GM23338 (cell line): Measurements from ENCODE around the gene MADCAM1.

Source experiments
- CREB1 ChIP-seq: fragments of 250-450 bp; sonication (Bioruptor Pico); IDR thresholded peaks from 2 replicates; pipeline ENCODE4 v1.5.0; 2020; ENCODE audit warnings: low read depth, mild to moderate bottlenecking, moderate library complexity
- CTCF ChIP-seq, 2 experiments: fragments of 200-600 bp in 1 of 2; sonication (generic) in 1 of 2; conservative IDR thresholded peaks; 2 replicates each; pipeline versions ENCODE4 v1.5.1 to v1.6.1; 2016 to 2017; ENCODE audit warnings: antibody characterized with exemption in 2 of 2, low read depth in 2 of 2, mild to moderate bottlenecking in 2 of 2, moderate library complexity in 1 of 2
- ETS1 ChIP-seq: IDR thresholded peaks from 2 replicates; pipeline ENCODE4 v1.6.1; 2016; ENCODE audit warnings: antibody characterized with exemption
- EZH2 ChIP-seq: fragments of 200-600 bp; sonication (generic); IDR thresholded peaks from one replicate; pipeline ENCODE4 v1.8.0; 2017; ENCODE audit warnings: antibody characterized with exemption, mild to moderate bottlenecking, low read depth; ENCODE audit not compliant: unreplicated experiment
- EZH2phosphoT487 ChIP-seq: fragments of 200-600 bp; sonication (generic); IDR thresholded peaks from one replicate; pipeline ENCODE4 v1.8.1; 2018; ENCODE audit warnings: antibody characterized with exemption; ENCODE audit not compliant: unreplicated experiment
- JUNB ChIP-seq: IDR thresholded peaks from one replicate; pipeline ENCODE4 v1.6.1; 2016; ENCODE audit warnings: antibody characterized with exemption; ENCODE audit not compliant: unreplicated experiment
- POLR2AphosphoS5 ChIP-seq: IDR thresholded peaks from 2 replicates; pipeline ENCODE4 v1.6.1; 2016; ENCODE audit warnings: antibody characterized with exemption, low read depth
- REST ChIP-seq: IDR thresholded peaks from one replicate; pipeline ENCODE4 v1.6.1; 2018; ENCODE audit warnings: antibody characterized with exemption; ENCODE audit not compliant: unreplicated experiment
- ZNF331 ChIP-seq: fragments of 250-450 bp; sonication (Bioruptor Pico); IDR thresholded peaks from 2 replicates; pipeline ENCODE4 v1.5.0; 2020; ENCODE audit warnings: low read depth, mild to moderate bottlenecking, moderate library complexity

- TF ChIP-seq POLR2AphosphoS5 (no peak), REST (no peak), CTCF (conservative IDR thresholded peaks at IDR 0.05; ENCODE audit: low read depth in 2 of 2) (no peak), ETS1 (no peak), EZH2phosphoT487 (no peak), CREB1 (CRISPR knock-in tag) (no peak), EZH2 (no peak), ZNF331 (CRISPR knock-in tag) (no peak), JUNB (no peak)
Measured at GRCh38 chr19:525029-525428, 28.7 kb downstream of the MADCAM1 start.
